ENCODE data around the gene LRRC63.
"Not testable (repeated sequence)": the region's sequence is repeated elsewhere in the genome, so short reads cannot be mapped to it uniquely, and the experiment has no call there.

Gene LRRC63

GRCh38 chr13:46274094-46274698, 62.5 kb downstream of the LRRC63 start:
- DNase-seq: no peak

DNA sequence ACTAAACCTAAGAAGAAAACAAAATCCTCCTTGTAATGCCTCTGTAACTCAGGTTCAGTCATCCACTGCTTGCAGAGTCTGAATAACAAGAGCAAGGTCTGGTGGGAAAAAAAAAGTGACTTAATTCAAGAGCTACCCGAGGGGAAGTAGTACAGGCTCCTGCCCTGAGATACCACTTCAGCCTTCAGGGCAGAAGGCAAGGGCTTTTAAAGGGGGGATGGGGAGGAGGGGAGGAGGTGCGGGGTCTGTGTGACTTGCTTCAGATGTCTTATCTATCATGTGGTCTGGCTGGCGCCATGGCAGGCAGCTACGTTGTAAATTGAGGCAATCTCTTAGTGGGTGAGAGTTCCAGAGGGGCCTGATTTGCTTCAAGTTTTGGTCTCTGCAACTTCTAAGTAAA, 66.7 kb downstream of the LRRC63 start:
- DNase-seq: no peak

GRCh38 chr13:46281779-46282178, 70.1 kb downstream of the LRRC63 start:
- DNase-seq: no peak

- not testable (repeated sequence) for DNase-seq
Measured at GRCh38 chr13:46283912-46284824, 72.4 kb downstream of the LRRC63 start.

DNA sequence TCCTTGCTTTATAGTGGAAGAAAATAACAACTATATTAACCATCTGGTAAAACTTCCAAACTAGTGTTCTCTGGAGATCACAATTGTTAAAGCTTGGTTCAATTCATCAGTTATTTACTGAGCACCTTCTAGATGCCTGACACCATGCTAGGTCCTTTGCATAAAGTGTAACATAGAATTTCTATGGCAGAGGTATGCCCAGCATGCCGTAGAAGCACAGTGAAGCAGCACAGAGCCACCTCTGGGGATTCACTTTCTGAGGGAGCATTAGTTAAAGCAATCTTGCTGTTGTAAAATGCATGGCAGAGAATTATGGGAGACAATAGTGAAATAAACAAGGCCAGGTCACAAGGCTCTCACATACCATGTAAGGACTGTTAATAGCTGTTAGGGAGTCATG, 75.2 kb downstream of the LRRC63 start:
- no peak for DNase-seq

GRCh38 chr13:46288570-46289259, 77.0 kb downstream of the LRRC63 start:
- DNase-seq: peak; percentile 45

- DNase-seq: no peak
Measured at GRCh38 chr13:46289260-46289955, 77.7 kb downstream of the LRRC63 start.

DNA sequence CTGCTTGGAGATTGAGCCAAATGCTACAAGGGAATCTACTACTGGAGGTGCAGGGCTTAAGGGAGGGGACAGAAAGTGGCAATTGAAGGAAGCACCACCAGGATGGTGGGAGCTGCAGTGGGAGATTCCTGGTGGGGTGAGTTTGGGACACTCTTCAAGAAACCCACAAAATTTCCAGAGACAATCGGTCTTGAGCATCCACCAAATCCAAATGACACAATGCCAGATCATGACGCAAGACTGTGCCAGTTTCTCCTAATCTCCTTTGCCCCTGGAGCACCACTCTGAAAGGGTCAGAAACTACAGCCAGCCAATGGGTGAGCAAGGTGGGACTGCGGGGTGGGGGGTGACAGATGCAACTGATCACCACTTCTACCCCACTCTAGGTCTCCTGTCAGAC, 78.7 kb downstream of the LRRC63 start:
- no peak for DNase-seq

DNA sequence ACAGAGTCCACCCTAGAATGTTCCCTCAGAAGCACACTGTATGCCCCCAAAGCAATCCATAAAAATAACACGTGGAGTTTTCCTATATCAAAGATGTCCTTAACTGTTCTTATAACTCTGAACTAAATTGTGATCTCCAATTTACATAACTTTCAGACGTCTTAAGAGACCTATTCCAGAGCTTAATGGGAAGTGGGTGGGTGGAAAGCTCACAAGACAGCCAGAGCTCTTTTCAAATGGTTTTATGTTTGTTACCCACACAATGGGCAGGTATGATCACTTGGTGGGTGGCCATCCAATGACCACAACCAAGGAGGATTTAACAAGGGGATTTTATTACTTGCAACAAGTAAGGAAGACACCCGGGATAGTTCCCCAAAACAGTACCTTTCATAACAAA, 81.7 kb downstream of the LRRC63 start:
- no peak for DNase-seq

DNA sequence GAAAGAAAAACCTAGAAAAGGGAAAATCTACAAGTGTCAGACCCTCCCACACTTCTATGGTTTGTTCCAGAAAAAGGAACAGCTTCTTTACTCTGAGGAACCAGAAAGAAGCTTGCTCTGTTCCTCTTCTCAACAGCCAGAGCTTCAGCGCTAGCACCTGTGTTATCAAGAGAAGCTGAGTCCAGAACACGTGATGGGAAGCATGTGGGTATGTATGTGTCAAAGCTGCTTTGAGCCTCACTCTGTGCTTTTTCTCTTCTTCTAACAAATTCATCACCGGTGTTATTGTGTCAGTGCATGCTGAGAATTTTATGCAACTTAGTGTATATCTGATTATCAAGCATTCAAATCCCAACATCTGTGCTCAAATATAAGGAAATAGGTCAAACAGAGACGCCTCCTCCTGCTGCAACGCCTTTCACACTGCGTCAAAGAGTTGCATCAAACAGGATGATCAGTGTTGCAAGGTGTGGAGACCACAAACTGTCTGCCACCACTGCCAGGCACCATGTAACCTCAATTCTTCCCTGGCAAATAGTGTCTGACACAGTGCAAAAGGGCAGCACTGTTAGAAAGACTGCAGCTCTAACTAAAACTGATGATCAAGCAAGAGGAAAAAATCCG, 83.9 kb downstream of the LRRC63 start:
- no peak for DNase-seq

GRCh38 chr13:46296115-46296822, 84.5 kb downstream of the LRRC63 start:
- DNase-seq: no peak

GRCh38 chr13:46296921-46297320, 85.2 kb downstream of the LRRC63 start:
- no peak for DNase-seq

- no peak for DNase-seq
Measured at GRCh38 chr13:46297361-46297811, 85.7 kb downstream of the LRRC63 start.

- DNase-seq: peak; percentile 26
Measured at GRCh38 chr13:46303742-46304385, 92.1 kb downstream of the LRRC63 start.

DNA sequence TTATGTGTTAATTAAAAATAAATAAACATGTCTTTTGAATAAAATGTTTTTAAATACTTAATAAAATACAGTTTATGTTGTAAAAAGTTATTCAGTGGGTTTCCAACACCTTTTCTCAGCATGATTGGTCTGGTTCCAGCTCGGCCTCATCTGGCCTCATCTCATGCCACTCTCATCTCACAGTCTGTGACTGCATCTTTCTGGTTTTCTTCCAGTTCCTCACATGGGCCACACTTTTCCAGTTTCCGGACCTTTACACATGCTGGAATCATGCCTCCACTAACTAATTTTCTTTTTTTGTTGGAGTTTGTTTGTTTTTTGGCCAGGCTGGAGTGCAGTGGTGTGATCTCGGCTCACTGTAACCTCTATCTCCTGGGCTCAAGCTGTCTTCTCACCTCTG, 92.8 kb downstream of the LRRC63 start:
- no peak for DNase-seq

DNA sequence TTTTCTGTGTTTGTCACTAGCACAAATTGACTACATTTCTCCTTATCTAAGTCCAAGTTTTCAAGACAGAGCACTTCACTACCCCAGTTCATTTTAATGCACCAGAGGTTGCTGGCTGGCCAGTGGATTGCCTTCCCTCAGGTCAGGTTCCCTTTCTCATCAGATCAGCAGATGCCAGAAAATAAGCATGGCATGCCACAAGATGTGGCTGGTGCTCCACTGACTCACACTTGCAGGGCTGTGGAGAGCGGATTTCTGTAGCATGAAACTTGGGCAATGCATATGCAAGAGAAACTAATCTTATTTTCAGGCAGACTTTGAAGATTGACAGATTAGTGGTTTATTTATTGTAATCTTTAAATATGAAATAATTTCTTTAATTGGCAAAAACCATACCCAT, 95.8 kb downstream of the LRRC63 start:
- DNase-seq: no peak

DNA sequence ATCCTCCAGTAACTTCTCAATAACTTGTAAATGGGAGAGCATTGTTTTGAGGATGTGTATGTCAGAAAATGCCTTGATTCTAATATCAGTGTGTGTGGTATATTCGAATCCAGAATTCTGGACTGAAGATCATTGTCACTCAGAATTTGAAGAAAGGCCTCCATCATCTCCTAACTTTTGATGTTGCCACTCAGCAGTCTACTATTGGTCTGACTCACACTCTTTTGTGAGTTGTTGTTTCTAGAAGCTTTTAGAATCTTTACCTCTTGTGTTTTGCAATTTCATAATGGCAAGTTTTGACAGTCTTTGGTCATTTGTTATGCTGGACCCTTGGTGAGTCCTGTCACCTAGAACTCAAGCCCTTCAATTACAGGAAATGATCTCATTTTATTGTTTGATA, 98.3 kb downstream of the LRRC63 start:
- no peak for DNase-seq

- DNase-seq: no peak
Measured at GRCh38 chr13:46311217-46311616, 99.5 kb downstream of the LRRC63 start.

GRCh38 chr13:46313024-46313423, 101.3 kb downstream of the LRRC63 start:
- DNase-seq: no peak

GRCh38 chr13:46313432-46314257, 101.9 kb downstream of the LRRC63 start:
- DNase-seq: no peak

GRCh38 chr13:46314587-46314986, 102.9 kb downstream of the LRRC63 start:
- no peak for DNase-seq
